GM21423 (cell line): ENCODE results near the gene EGFL7.
A peak's percentile ranks its signal among the peaks of the same experiment; 100 is the strongest.
"Not testable (repeated sequence)": the region's sequence is repeated elsewhere in the genome, so short reads cannot be mapped to it uniquely, and the experiment has no call there.

ENCODE experiments used
- ATAC-seq: cut with Tn5 transposase; IDR thresholded peaks from one replicate; pipeline ENCODE4 v1.9.1; 2021; ENCODE audit warnings: mild to moderate bottlenecking, moderate library complexity; ENCODE audit not compliant: unreplicated experiment

The EGFL7 gene

DNA sequence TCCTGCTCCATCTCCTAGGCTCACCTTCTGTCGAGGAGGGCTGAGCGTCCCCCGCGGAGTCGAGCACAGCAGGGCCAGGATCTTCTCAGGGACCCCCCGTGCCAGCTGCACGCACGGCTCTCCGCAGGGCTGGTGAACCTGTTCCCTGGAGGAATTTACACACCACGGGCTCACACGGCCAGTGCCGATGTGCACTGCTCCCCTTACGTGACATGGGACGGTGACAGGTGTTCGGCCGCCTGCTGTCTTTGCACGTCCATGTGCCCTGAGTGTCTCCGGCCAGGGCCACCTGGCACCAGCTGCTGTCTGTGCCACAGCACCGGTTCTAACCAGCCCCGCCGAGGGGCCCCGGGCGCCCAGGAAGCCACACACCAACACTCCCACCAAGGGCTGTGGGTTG lies 33.2 kb downstream of the EGFL7 start:
- no peak for ATAC-seq

DNA sequence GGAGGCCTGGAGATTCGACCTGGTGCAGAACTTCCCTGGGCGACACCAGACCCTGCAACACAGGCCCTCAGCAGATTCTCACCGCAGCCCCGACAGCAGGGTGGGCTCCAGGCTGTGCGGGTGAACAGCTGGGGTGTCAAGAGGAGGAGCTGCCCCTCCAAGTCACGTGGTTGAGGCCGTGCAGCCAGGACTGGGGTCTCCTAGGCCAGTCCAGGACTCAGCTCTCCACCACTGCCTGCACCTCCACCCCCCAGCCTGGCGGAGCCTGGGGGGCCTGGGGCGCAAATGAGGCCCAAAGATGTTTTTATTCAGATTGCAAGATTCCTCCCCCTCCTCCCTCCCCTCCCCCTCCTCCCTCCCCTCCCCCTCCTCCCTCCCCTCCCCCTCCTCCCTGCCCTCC lies 33.8 kb downstream of the EGFL7 start:
- ATAC-seq, result no peak

DNA sequence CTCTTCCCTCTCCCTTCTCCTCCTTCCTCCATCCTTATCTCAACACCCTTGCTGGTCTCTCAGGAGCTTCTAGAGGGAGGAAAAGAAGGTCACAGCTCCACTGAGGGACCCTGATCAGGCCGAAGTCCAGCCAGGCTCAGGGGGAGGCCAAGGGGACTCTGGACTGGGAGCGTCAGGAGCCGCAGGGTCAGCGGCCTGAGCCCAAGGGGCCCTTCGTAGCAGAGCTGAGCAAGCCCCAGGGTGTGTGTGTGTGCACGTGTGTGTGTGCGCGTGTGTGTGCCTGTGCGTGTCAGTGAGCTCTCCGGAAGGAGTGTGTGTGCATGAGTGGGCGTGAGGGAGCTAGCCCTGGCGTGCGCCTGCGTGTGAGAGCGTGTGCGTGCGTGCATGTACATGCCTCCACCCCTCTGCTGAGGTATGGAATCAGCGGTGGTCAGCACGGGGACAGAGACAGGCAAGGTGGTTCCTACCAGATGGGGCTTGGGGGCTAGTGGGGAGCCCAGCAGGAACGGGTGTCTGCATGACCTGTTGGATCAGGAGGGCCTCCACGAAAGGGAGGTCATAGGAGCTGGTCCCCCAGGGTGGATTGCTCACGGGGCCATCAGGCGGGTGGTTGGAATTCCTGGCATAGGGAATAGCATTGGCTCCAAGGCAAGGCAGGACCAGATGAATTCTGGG lies 34.6 kb downstream of the EGFL7 start:
- no peak for ATAC-seq

DNA sequence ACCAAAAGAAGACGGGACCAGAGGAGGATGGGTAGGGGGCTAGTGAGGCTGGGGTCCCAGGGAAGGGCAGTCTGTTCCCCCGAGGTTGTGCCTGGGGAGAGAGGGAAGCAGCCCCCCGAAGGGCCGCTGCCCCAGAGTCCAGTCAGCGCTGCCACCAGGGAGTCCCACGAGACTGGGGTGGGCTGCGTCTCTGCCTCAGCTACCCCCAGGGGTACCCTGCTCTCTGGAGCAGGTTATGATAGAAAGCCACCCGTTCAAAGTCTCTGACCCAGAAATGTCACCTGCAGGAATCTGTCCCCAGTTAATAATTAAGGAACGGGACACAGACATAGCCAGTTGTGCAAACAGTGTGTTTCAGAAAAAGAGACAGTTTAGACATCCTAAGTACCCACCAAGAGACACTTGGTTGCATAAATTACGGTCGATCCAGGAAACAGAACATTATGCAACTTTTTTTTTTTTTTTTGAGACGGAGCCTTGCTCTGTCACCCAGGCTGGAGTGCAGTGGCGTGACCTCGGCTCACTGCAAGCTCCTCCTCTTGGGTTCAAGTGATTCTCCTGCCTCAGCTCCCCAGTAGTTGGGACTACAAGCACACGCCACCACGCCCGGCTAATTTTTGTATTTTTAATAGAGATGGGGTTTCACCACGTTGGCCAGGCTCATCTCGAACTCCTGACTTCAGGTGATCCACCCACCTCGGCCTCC lies 35.3 kb downstream of the EGFL7 start:
- no peak for ATAC-seq

DNA sequence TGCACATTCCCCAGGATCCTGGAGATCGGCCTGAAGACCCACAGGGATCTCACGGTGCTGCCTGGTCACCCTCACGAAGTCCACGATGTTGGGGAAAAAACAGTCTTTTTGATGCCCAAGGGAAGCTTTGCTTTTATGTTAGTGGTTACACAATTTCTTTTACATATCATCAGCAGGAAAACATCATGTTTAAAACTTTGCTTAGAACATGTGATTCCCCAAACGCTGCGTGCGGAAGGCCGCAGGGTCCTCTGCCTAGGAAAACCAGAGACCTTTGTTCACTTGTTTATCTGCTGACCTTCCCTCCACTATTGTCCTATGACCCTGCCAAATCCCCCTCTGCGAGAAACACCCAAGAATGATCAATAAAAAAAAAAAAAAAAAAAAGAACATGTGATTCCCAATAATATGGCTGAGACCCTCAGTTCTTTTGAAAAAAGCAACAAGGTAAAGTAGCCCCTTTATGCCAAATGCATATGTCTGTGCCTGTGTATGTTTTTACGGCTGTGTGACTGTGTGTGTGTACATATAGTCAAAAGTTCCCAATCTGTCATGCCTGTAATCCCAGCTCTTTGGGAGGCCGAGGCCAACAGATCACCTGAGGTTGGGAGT lies 36.0 kb downstream of the EGFL7 start:
- no peak for ATAC-seq

DNA sequence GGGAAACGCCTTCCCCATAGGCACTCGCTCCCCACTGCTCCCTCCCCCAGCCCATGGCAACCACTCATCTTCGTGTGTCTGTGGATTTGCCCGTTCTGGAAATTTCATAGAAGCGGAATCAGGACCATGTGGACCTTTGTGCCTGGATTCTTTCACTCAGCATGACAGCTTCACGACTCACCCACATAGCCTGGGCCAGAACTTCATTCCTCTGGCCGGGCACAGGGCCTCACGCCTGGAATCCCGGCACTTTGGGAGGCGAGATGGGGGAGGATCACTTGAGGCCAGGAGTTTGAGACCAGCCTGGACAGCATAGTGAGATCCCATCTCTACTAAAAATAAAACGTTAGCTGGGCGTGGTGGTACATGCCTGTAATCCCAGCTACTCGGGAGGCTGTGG lies 37.6 kb downstream of the EGFL7 start:
- ATAC-seq, result no peak

DNA sequence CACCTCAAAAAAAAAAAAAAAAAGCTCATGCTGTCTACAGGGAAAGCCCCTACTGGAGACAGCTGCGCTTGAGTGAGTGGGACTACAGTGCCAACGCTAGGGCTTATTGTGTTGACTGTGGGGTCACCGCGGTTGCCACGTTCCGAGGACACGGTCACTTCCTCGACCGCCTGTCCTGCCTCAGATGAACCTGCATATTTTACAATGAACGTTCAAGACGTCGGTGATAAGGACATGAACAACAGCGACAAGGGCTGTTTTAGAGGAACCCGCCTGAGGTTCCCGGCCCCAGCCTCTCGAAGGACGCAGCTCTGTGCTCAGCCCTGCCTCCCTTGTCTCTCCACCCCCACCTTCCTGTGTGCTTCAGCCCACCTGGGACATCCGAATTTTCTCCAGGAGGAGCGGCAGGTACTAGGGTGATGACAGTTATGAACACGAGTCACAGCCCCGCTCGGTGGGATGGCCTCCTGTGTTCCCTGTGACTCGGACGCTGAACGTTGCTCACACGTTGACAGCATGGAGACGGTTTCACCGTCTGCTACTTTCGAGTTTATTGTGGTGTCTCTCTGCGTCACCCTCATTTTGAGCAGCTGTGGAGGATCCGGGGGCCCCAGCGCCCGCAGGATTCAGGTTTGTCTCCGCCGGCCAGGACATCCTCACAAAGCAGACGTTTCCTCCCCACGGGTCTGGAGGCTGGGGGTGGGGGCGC lies 38.4 kb downstream of the EGFL7 start:
- peak; percentile 44 for ATAC-seq

DNA sequence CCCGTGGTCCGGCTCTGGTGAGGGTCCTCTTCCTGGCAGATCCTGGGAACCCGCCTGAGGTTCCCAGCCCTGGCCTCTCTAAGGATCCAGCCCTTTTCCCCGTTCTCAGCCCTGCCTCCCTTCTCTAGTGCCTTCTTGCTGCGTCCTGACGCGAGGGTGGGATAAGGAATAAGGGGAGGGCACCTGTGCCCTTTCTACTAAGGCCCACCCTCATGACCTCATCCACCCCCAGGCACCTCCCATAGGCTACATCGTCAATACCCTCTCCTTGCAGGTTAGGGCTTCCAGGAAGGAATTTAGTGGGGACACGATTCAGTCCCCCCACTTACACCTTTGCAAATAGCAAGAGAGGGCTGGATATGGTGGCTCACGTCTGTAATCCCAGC lies 38.9 kb downstream of the EGFL7 start:
- ATAC-seq, result no peak

DNA sequence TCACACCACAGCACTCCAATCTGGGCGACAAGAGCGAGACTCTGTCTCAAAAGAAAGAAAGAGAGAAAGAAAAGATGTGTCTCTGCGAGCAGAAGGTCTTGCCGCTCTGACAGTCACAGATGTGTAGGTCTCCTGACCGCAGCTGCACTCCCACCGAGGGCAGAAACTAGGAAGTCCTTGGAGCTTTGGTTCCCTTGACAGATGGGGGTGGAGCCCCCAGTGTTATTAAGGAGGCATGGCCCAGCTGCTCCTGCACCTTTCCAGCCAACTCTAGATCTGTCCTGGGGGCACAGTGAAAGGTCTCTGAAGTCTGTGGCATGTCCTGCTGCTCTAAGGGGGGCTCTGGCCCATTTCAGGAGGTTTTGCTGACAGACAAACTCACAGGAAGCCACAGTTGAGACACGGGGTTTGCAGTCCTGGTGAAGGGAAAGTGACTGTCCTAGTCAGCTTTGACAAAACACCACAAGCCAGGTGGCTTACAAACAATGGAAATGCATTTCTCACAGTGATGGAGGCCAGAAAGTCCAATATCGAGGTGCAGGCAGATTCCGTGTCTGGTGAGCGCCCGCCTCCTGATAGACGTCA lies 40.7 kb downstream of the EGFL7 start:
- no peak for ATAC-seq

DNA sequence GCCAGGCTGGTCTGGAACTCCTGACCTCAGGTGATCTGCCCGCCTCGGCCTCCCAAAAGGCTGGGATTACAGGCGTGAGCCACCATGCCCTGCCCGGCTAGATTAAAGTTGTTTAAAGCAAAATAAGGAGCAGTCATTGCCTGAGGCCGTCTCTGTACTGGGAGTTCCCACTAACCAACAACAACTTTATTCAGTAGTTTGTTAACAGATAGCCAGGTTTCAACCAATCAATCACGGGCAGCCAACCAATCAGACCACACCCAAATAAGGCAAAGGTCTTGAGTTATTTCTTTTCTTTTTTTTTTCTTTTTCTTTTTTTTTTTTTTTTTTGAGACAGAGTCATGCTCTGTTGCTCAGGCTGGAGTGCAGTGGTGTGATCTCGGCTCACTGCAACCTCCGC lies 42.0 kb downstream of the EGFL7 start:
- not testable (repeated sequence) for ATAC-seq

DNA sequence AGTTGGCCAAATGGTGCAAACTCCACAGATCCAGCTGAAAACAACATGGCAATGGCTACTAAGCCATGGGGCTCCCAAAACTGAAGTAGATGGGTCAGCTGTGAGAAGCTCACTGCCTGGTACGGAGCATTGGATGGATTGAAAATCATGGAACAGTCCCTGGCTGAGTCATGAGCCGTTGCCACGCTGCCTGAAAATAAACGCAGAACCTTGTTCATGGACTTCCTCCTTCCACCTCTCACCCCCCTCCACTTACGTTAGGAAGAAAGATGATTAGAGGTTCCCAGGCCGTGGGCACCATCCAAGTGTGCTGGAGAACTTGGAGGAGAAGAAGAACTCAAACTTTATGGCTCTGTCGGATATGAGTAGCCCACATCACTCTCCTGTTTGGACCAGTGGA lies 42.8 kb downstream of the EGFL7 start:
- no peak for ATAC-seq

DNA sequence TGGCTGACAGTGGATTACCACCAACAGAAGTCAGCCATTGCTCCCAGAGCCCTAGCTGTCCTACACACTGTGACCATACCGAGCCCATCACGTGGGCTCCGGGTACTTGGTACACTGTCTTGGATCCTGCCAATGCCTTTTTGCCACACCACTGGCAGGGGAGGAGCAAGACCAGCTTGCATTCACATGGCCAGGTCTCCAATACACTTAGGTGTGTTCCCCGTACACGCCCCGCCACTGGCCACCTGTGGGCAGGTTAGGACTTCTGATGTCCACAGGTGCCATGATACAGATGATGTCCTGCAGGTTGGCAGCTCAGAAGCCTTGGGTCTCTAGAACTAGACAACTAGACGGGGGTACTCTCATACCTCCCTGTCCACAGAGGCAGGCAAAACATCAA lies 44.3 kb downstream of the EGFL7 start:
- no peak for ATAC-seq

DNA sequence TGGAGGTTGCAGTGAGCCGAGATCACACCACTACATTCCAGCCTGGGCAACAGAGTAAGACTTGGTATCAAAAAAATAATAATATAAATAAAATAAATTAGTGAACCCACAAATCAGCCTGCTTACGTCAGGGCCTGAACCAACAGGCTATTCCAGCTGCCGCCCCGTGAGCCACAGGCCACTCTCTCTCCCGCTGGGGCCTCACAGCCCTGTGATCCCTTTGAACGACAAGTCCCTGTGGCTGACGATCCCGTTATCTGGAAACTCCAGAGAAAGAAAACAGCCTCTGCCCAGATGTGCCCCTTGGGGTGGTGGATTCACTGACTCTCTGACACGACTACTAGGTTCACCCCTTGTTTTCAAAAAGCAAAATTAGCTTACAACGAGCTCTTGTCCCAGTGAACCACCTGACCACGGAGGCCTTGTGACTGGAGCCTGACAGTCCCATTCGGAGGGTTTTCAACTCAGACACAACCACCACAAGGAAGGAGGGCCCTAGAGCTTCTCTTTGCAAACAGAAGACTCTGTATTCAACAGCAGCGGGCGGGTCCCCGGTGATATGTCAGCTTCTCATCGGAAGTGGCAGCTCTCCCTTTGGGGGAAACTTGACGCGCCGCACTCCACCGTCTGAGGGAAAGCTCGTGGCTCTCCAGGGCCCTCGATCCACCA lies 45.3 kb downstream of the EGFL7 start:
- no peak for ATAC-seq

DNA sequence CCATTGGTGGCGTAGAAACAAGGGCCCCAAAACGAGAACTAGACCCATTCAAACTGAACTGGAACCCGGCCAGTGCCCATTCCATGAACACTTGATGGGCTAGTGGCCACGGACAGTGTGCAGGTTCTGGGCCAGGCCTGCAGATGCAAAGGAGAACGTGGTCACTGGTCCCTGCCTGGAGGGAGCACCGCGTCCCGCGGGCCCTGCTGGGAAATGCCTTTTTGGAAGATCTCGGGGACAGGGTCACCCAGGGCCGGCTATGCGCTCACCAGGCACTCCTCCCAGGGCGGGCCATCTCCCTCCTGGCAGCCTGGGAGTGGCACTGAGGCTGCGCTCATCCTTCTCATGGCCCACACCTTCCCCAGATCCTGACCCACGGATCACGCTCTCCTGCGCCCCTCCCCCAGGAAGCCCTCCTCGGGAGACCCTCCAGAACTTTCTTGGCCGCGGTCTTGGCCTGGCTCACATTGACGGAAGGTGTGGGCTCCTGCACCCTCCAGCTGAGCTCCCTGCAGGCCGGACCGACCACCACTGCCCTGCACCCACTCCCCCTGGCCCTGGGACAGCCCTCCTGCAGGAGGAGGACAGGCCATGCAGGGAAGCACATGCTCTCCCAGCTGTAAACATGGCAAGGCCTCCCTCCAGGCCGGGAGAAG lies 46.9 kb downstream of the EGFL7 start:
- no peak for ATAC-seq

DNA sequence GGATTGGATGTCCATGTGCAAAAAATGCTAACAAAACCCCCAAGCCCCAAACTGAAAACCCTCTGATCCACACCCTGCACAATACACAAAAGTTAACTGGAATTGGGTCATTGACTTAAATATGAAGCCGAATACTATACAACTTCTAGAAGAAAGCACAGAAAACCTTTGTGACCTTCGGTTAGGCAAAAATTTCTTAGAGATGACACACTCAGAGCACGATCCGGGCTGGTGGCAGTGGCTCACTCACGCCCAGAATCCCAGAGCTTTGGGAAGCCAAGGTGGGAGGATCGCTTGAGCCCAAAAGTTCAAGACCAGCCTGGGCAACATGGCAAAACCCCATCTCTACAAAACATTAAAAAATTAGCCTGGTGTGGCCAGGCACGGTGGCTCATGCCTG lies 47.8 kb downstream of the EGFL7 start:
- ATAC-seq, result no peak

DNA sequence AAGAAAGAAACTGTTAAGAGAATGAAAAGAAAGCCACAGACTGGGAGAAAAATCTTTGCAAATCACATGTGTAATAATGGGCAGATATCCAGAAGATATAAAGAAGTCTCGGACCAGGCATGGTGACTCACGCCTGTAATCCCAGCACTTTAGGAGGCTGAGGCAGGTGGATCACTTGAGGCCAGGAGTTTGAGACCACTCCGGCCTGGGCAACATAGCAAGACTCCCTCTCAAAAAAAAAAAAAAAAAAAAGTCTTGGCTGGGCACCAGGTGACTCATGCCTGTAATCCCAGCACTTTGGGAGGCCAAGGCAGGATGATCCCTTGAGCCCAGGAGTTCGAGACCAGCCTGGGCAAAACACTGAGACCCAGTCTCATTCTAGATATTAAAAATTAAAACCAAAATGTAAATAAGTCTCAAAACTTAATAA lies 48.5 kb downstream of the EGFL7 start:
- ATAC-seq, result not testable (repeated sequence)

DNA sequence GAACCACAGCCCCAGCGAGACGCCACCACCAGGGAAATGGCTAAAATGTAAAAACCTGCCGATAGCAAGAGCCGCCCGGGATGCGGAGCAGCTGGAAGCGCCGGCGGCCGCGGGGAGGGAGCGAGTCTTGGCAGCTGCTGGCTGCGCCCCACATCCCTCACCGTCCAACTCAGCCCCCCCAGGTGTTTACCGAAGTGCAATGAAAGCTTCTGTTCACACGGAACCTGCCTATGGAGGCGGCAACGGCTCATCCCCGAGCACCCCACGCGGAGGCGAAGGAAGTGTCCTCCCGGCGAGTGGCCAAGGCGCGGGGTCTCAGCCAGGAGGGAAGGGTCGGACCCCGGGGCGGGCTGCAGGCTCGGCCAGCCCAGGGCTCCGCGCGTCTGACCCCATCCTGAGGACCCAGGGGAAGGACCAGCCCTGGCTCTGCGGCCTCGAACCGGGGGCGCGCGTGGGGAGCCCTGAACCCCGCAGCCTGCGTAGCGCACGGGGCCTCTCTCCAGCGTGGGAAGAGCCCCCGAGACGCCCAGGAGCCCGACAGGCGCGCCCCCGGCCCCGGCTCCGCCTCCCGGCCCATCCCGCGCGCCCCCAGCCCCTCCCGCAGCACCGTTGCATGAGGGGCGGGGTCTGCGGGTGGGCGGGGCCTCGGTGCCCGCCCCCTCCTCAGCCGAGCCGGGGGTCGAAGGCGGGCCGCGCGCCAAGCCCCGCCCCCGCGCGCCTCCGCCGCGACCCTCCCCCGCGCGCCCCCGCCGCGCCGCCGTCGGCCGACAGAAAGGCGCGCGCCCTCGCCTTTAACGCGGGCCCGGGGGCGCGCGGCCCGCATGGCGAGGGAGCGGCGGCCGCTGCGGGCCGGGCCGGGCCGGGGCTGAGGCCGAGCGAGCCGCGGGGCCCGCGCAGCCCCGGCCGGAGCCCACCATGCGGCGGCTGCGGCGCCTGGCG lies 49.3 kb downstream of the EGFL7 start, which contains the start of gene DIPK1B:
TSS of gene DIPK1B (plus strand) at position 822 of the 939 bp plus-strand sequence. CDS start at position 916, 94 bp downstream.
- ATAC-seq, result no peak

DNA sequence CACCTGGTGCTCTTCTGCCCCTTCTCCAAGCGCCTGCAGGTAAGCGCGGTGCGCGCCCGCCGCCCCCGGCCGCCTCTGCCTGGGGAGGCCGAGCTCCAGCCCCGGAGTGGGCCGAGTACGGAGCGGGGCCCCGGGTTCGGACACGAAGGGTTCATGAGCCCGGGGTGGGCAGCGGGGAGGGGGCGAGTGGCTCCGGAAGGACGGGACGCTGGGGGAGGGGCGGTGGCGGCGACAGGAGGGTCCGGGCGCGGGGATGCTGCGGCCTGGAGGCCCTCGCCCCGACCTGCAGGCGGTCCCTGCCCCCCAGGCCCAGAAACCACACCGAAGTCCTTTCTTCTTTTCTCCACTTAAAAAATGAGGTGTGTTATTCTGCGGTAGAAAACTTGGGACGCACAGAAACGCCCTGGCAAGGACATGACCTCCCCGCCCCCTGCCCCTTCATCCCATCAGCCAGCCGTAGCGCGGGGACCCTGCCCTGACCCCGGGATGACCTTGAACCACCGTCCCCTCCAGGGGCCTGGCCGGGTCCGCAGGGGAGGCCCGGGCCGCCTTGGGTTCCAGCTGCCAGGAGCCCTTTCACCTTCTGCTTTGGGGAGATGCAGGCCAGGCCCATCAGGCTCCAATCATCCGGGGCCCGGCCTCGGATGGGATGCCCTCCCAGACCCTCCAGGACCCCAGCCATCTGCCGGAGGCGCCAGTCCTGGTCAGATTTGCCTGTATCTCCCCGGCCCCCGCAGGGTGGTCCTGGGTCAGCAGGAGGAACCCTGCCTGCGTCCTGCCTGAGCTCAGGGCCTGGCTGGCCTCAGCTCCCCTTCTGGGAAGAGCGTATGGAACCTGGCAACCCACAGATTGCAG lies 50.2 kb downstream of the EGFL7 start:
- ATAC-seq, result no peak
